PC-3 (cell line): ENCODE results near the gene CKMT1A. TPM values are rescaled to one million over a fixed set of nuclear protein-coding genes. Genes with fewer than 3 reads are reported as not detected.
"Not testable (repeated sequence)": the region's sequence is repeated elsewhere in the genome, so short reads cannot be mapped to it uniquely, and the experiment has no call there.

Experiments used
- ATAC-seq: fragments of 200-7000 bp; cut with Tn5 transposase; 2 replicates; pipeline ENCODE4 v1.9.1; 2020; ENCODE audit warnings: mild to moderate bottlenecking, moderate library complexity
- BruUV-seq: library from RNA; stranded (reverse); fragments of 400-500 nt; replicated peaks from 2 replicates; lab custom pipeline; 2021; lab: Mats Ljungman, UMichigan
- CTCF ChIA-PET: fragments of 300-600 bp; sonication (Branson Sonifier 250); formaldehyde crosslinking; loops from one replicate; lab custom pipeline; 2022; ENCODE audit warnings: antibody characterized with exemption; lab: Charles Lee
- POLR2A ChIA-PET: fragments of 300-600 bp; sonication (Branson Sonifier 250); formaldehyde crosslinking; loops from one replicate; lab custom pipeline; 2022; ENCODE audit warnings: antibody characterized with exemption; ENCODE audit not compliant: unreplicated experiment; lab: Charles Lee
- DNase-seq: peaks from one replicate; pipeline ENCODE4 v3.0.0-alpha.2; 2015
- H2AFZ ChIP-seq: fragments of 300-600 bp; sonication (generic); 2 replicates; pipeline ENCODE4 v1.6.0; 2016; ENCODE audit warnings: antibody characterized with exemption, low read length
- H3F3A ChIP-seq: fragments of 300-600 bp; sonication (generic); one replicate; pipeline ENCODE4 v1.6.0; 2017; ENCODE audit warnings: antibody characterized with exemption, low read length, control low read depth, mild to moderate bottlenecking; ENCODE audit not compliant: unreplicated experiment
- H3K27ac ChIP-seq: fragments of 300-600 bp; sonication (generic); 2 replicates; pipeline ENCODE4 v1.5.1; 2016; ENCODE audit warnings: mild to moderate bottlenecking, low read length
- H3K27me3 ChIP-seq: fragments of 300-600 bp; sonication (generic); 2 replicates; pipeline ENCODE4 v1.6.1; 2016; ENCODE audit warnings: low read length, mixed read lengths
- H3K36me3 ChIP-seq: fragments of 300-600 bp; sonication (generic); 2 replicates; pipeline ENCODE4 v1.6.1; 2016; ENCODE audit warnings: low read depth, mixed run types, low read length, mixed read lengths
- H3K4me1 ChIP-seq: fragments of 300-600 bp; sonication (generic); 2 replicates; pipeline ENCODE4 v1.5.1; 2016; ENCODE audit warnings: low read length; ENCODE audit not compliant: insufficient read depth
- H3K4me2 ChIP-seq: fragments of 300-600 bp; sonication (generic); 2 replicates; pipeline ENCODE4 v1.6.0; 2016; ENCODE audit warnings: low read length
- H3K4me3 ChIP-seq: fragments of 300-600 bp; sonication (generic); 2 replicates; pipeline ENCODE4 v1.5.1; 2016; ENCODE audit warnings: mild to moderate bottlenecking, low read length, mixed read lengths
- H3K79me2 ChIP-seq: fragments of 300-600 bp; sonication (generic); 2 replicates; pipeline ENCODE4 v1.6.1; 2017; ENCODE audit warnings: low read length, mixed read lengths
- H3K9ac ChIP-seq: fragments of 300-600 bp; sonication (generic); 2 replicates; pipeline ENCODE4 v1.6.0; 2016; ENCODE audit warnings: mild to moderate bottlenecking, low read length
- H3K9me2 ChIP-seq: fragments of 300-600 bp; sonication (generic); replicated peaks from 2 replicates; pipeline ENCODE4 v1.6.1; 2016; ENCODE audit warnings: mixed run types, low read length, mixed read lengths
- H3K9me3 ChIP-seq: fragments of 300-600 bp; sonication (generic); 2 replicates; pipeline ENCODE4 v1.6.1; 2016; ENCODE audit warnings: low read length, mixed read lengths
- H4K20me1 ChIP-seq: fragments of 300-600 bp; sonication (generic); 2 replicates; pipeline ENCODE4 v1.6.1; 2016; ENCODE audit warnings: low read length, mixed read lengths
- CTCF ChIP-seq: fragments of 300-600 bp; sonication (generic); conservative IDR thresholded peaks from 2 replicates; pipeline ENCODE4 v1.5.1; 2017; ENCODE audit warnings: antibody characterized with exemption, low read depth, mild to moderate bottlenecking, low read length
- EZH2 ChIP-seq: fragments of 300-600 bp; sonication (generic); IDR thresholded peaks from one replicate; pipeline ENCODE4 v1.6.1; 2017; ENCODE audit warnings: antibody characterized with exemption, mild to moderate bottlenecking, low read length; ENCODE audit not compliant: unreplicated experiment
- EZH2phosphoT487 ChIP-seq: fragments of 300-600 bp; sonication (generic); IDR thresholded peaks from 2 replicates; pipeline ENCODE4 v1.6.1; 2018; ENCODE audit warnings: mild to moderate bottlenecking, antibody characterized with exemption, low read length, borderline replicate concordance
- intact Hi-C: fragments of 100-400 bp; cut with micrococcal nuclease; formaldehyde crosslinking; loops from 2 replicates; pipeline ENCODE4 v1.9.0; 2023
- total RNA-seq: library from RNA; depleted of rRNA; stranded (reverse); fragments of >200 nt; gene quantifications from 2 replicates; pipeline ENCODE4 v1.2.3, GENCODE V29; 2014

The CKMT1A gene
- total RNA-seq, 1 experiment from 2014 or later = 1.7 TPM

GRCh38 chr15:43723151-43723550 lies 29.5 kb downstream of the CKMT1A start:
- Histone ChIP-seq H3F3A (no peaks in the 10 kb centered on the region), H3K4me3 (no peak overlapping the region), H3K4me2 (no peak overlapping the region), H3K9me2 (no peaks in the 10 kb centered on the region), H4K20me1 (no peaks in the 10 kb centered on the region), H3K27me3 (no peaks in the 10 kb centered on the region), H3K36me3 (no peaks in the 10 kb centered on the region), H3K79me2 (no peaks in the 10 kb centered on the region), H3K4me1 (peaks cover 3% of the 10 kb centered on the region; the same call in 1 of the 2 replicates), H3K27ac (no peak overlapping the region), H3K9me3 (no peaks in the 10 kb centered on the region), H2AFZ (no peak overlapping the region), H3K9ac (no peak overlapping the region)
- TF ChIP-seq CTCF (no peak), EZH2phosphoT487 (no peak), EZH2 (no peak)
- ChIA-PET POLR2A (no interaction called here), CTCF (no interaction called here)
- no TSS peak for BruUV-seq
- ATAC-seq (no peak), DNase-seq (no peak)
- intact Hi-C loops = no loop called here

GRCh38 chr15:43726306-43726705 lies 32.6 kb downstream of the CKMT1A start:
- intact Hi-C loops, BruUV-seq, CTCF ChIA-PET: not testable (repeated sequence)

GRCh38 chr15:43728053-43728725 lies 34.5 kb downstream of the CKMT1A start:
- H3K79me2 ChIP-seq, H3K4me2 ChIP-seq, H3K9me3 ChIP-seq, H3K4me1 ChIP-seq, H3K4me3 ChIP-seq, ATAC-seq, H3K27ac ChIP-seq, H3F3A ChIP-seq, H3K9me2 ChIP-seq, BruUV-seq, H2AFZ ChIP-seq, H3K9ac ChIP-seq, intact Hi-C loops, CTCF ChIA-PET, H3K27me3 ChIP-seq, POLR2A ChIA-PET, H3K36me3 ChIP-seq, H4K20me1 ChIP-seq: not testable (repeated sequence)
- DNase-seq = peak; percentile 12

More at GRCh38 chr15:43726306-43726705, 32.6 kb downstream of the CKMT1A start:
- H2AFZ ChIP-seq, H3K4me2 ChIP-seq, H3K9me2 ChIP-seq, H3K27ac ChIP-seq, ATAC-seq, H3K4me3 ChIP-seq, H3F3A ChIP-seq, DNase-seq, H3K4me1 ChIP-seq, H3K27me3 ChIP-seq, H3K36me3 ChIP-seq, POLR2A ChIA-PET, H3K9me3 ChIP-seq, H4K20me1 ChIP-seq, H3K9ac ChIP-seq, H3K79me2 ChIP-seq: not testable (repeated sequence)

GRCh38 chr15:43735416-43735815 lies 41.8 kb downstream of the CKMT1A start:
- no peaks in the 10 kb centered on the region for H3F3A ChIP-seq
- no peaks in the 10 kb centered on the region for H3K4me1 ChIP-seq
- H3K79me2 ChIP-seq = no peaks in the 10 kb centered on the region
- no peaks in the 10 kb centered on the region for H3K9me2 ChIP-seq
- H3K27me3 ChIP-seq = no peaks in the 10 kb centered on the region
- TF ChIP-seq CTCF (no peak), EZH2phosphoT487 (no peak), EZH2 (no peak)
- H3K4me3 ChIP-seq = no peak overlapping the region
- CTCF ChIA-PET = no interaction called here
- DNase-seq (no peak), ATAC-seq (no peak)
- H3K9me3 ChIP-seq = no peaks in the 10 kb centered on the region
- intact Hi-C loops = no loop called here
- H3K9ac ChIP-seq = no peak overlapping the region
- POLR2A ChIA-PET = no interaction called here
- H3K4me2 ChIP-seq = no peak overlapping the region
- no peak overlapping the region for H2AFZ ChIP-seq
- H3K27ac ChIP-seq = no peak overlapping the region
- H4K20me1 ChIP-seq = no peaks in the 10 kb centered on the region
- BruUV-seq = no TSS peak
- no peaks in the 10 kb centered on the region for H3K36me3 ChIP-seq

- DNase-seq (peak; percentile 91), ATAC-seq (peak; percentile 96)
- H3K9me2 ChIP-seq, BruUV-seq, H3K36me3 ChIP-seq, H3K27me3 ChIP-seq, H3F3A ChIP-seq, CTCF ChIA-PET, POLR2A ChIA-PET, H3K9me3 ChIP-seq: not testable (repeated sequence)
- peaks cover 42% of the 10 kb centered on the region for H4K20me1 ChIP-seq
- H3K4me3 ChIP-seq = peak within 1 kb of the TSS; percentile 81
- H3K9ac ChIP-seq = peak within 1 kb of the TSS; percentile 98
- peaks cover 52% of the 10 kb centered on the region for H3K79me2 ChIP-seq
- peak within 1 kb of the TSS; percentile 72 for H2AFZ ChIP-seq
- H3K4me2 ChIP-seq = peak within 1 kb of the TSS; percentile 83
- H3K27ac ChIP-seq = peak within 1 kb of the TSS; percentile 72
- peaks cover 16% of the 10 kb centered on the region for H3K4me1 ChIP-seq
- intact Hi-C loops = loop anchor here (1.0 kb wide), 1 partner anchor 29 kb away; no protein-coding TSS in a partner anchor
These were observed 52.7 kb downstream of the CKMT1A start, which contains the start of gene PDIA3 for GRCh38 chr15:43746245-43746902. Gene PDIA3 (plus strand): TSS chr15:43746438. CDS start chr15:43746540, 102 bp downstream.
